Measurements from ENCODE around the gene PLXNA4. TPM values are rescaled to one million over a fixed set of nuclear protein-coding genes. Genes with fewer than 3 reads are reported as not detected.

Gene PLXNA4
- total RNA-seq, 2 donors from 2014 or later: 0.99 to 1.1 TPM

DNA sequence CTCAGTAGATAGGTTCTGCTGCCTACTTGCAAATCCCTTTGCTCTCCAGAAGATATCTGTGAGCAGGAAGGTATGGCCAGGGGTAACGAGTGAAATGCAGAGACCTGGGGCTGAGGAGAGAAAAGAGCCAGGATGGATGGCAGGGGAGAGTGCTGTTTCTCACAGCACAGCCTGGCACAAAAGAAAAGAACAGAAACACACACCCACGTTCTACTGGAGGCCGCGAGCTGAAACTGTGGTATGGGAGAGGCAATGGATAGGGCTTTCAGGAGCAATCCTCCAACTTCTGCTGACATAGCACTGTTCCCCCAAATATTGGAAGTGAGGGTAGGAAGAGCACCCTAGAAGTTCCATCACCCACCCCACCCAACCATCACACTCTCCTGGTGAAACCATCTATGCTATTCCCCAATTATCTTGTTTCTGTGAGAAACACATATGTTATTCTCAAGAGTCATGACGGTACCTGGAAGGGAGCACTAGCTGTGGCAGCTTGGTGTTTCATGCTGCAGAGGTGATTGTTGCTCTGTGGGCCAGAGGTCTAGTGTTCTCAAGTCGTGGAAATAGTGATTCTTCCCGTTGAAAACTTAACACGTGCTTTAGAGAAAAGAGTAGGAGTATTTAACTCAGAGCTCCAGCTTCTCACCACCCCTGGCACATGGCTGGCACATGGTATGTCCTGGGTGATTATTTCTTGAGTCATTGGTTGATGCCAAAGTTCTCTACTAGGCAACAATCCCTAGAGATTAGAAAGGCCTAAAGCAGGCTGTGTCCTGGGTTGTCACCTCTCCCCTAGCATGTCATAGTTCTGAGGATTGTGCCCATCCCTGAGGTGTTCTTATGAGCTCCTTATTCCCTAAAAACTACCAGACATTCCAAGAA, 198.3 kb downstream of the PLXNA4 start:
- Mint-ChIP-seq H3K27me3 (ENCODE audit: low read depth) (peaks cover 10% of the 10 kb centered on the region), H3K4me3 (no peak overlapping the region), H3K4me1 (ENCODE audit: low read depth) (no peaks in the 10 kb centered on the region), H3K27ac (no peak overlapping the region), H3K9me3 (no peaks in the 10 kb centered on the region), H3K36me3 (ENCODE audit: insufficient read depth in 2 of 2) (no peaks in the 10 kb centered on the region)
- ATAC-seq (replicated peaks in 1 of 2) (no peak), DNase-seq (no peak)

DNA sequence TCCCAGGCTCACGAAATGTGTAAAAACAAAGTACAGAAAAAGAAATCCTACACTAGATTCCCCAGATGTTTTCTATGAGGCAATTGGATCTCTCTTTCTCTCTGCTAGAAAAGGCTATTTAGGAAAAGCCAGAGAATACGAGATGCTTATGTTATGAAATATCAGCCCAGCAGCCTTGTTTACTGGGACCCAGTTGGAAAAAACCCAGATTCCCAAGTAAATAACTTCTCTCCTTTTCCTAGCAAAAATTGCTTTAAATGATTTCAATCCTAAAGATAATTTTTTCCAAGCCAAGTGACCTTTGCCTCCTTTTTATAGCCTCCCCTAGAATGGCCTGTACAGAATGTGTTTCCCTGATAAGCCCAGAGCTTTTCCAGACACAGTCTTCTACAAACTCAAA, 199.3 kb downstream of the PLXNA4 start:
- no peaks in the 10 kb centered on the region for H3K9me3 Mint-ChIP-seq
- H3K27me3 Mint-ChIP-seq (ENCODE audit: low read depth): peaks cover 5% of the 10 kb centered on the region

DNA sequence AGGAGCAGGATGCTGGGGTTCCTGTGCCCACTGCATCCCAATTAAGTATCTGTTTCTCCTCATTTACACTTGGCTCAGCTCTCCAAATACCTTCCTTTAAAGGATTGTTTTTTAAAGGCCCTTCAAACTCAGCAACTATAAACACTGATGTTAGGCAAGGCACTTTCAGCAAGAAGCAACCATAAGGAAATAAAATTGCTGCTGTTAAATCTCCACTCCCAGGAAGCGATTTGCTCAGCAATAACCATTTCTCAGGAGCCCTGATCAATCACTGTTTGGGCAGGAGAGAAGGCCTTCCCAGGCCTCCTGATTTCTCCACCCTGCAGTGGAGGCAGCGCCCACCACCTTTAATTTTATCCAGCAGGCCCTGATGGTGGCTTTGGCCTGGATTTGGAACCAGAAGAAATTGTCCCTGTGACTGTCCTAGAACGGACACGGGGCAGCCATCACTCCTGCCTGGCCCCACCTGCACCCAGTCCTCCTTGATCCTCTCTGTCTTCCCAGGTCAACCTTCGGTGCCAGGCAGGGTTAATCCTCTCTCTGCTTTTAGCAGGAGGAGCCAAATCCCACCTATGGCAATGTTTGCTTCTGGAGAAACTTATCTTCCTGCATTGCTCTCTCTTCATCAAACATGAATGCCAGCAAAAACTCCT, 199.8 kb downstream of the PLXNA4 start:
- Mint-ChIP-seq H3K27me3 (ENCODE audit: low read depth) (peaks cover under 1% of the 10 kb centered on the region), H3K36me3 (ENCODE audit: insufficient read depth in 2 of 2) (no peaks in the 10 kb centered on the region), H3K9me3 (no peaks in the 10 kb centered on the region), H3K4me1 (ENCODE audit: low read depth) (no peaks in the 10 kb centered on the region), H3K4me3 (no peak overlapping the region), H3K27ac (no peak overlapping the region)
- no peak for ATAC-seq (replicated peaks in 1 of 2)
- DNase-seq: no peak

More for the DNA sequence above, 199.3 kb downstream of the PLXNA4 start:
- Mint-ChIP-seq H3K27ac (no peak overlapping the region), H3K4me3 (no peak overlapping the region), H3K36me3 (ENCODE audit: insufficient read depth in 2 of 2) (no peaks in the 10 kb centered on the region), H3K4me1 (ENCODE audit: low read depth) (no peaks in the 10 kb centered on the region)
- DNase-seq (no peak), ATAC-seq (replicated peaks in 1 of 2) (no peak)

DNA sequence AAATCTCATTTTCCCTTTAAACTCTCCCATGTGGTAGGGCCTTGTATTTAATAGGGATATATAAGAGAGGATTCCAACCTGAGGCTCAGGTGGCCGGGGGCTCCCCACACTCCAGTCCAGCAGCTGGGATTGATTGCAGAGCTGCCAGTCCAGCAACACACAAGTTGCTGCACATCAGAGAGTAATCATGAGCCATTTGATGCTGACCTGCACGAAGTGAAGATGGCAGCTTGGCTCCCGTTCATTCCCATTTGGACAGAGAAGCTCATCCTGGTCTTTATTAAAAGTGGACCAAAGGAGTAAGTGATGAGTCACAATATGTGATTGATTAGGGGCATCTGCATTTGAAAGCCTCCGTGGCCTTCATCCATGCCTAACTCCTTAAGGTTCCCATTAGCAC, 202.4 kb downstream of the PLXNA4 start:
- no peak for ATAC-seq (replicated peaks in 1 of 2)
- H3K4me1 Mint-ChIP-seq (ENCODE audit: low read depth): peaks cover 2% of the 10 kb centered on the region
- H3K27ac Mint-ChIP-seq: no peak overlapping the region

DNA sequence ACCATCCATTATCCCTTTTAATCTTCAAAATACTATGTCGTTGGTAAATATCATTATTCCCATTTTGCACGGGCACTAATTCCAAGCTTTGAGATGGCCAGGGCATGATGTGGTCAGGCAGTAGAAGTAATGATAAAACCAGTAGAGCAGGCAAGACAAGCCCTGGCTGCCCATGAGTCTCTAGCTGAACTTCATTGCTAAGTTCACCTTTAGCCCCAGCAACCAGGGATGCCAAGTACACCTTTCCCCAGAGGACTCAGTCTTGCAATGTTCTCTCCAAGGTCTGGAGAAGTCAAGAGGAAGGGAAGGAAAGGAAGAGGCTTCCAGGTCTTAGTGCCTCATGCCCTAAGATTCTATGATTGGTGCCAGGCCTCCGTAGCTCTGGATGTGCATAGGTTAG, 203.2 kb downstream of the PLXNA4 start:
- Mint-ChIP-seq H3K4me1 (ENCODE audit: low read depth) (peaks cover 4% of the 10 kb centered on the region), H3K4me3 (no peak overlapping the region)

More for the DNA sequence above, 202.4 kb downstream of the PLXNA4 start:
- DNase-seq: no peak
- Mint-ChIP-seq H3K27me3 (ENCODE audit: low read depth) (peaks cover 5% of the 10 kb centered on the region), H3K4me3 (no peak overlapping the region), H3K36me3 (ENCODE audit: insufficient read depth in 2 of 2) (no peaks in the 10 kb centered on the region), H3K9me3 (no peaks in the 10 kb centered on the region)

DNA sequence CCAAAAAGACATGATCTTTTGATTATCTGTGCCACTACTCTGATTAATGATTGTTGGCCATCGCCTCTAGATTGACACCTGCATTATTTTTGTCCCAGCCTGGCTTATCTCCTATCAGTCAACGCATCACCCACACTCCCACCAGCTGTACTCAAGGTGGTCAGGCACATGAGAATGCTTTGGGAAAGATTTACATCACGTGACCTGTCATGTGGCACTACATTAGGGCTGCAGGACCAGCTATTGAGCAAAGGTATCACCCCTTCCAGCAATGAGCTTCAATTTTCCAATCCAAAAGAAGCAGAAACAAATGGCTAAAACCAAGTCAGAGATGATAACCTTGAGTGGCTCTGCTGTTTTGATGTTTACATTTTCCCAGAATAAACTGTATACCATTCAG, 204.3 kb downstream of the PLXNA4 start:
- no peak for DNase-seq
- H3K36me3 Mint-ChIP-seq (ENCODE audit: insufficient read depth in 2 of 2): no peaks in the 10 kb centered on the region
- no peak overlapping the region for H3K27ac Mint-ChIP-seq
- H3K9me3 Mint-ChIP-seq: no peaks in the 10 kb centered on the region
- H3K4me3 Mint-ChIP-seq: no peak overlapping the region
- peaks cover 16% of the 10 kb centered on the region for H3K27me3 Mint-ChIP-seq (ENCODE audit: low read depth)
- H3K4me1 Mint-ChIP-seq (ENCODE audit: low read depth): peaks cover 4% of the 10 kb centered on the region
- no peak for ATAC-seq (replicated peaks in 1 of 2)

More for the DNA sequence above, 203.2 kb downstream of the PLXNA4 start:
- DNase-seq: no peak
- no peaks in the 10 kb centered on the region for H3K9me3 Mint-ChIP-seq
- H3K36me3 Mint-ChIP-seq (ENCODE audit: insufficient read depth in 2 of 2): no peaks in the 10 kb centered on the region
- H3K27ac Mint-ChIP-seq: no peak overlapping the region
- H3K27me3 Mint-ChIP-seq (ENCODE audit: low read depth): peaks cover 6% of the 10 kb centered on the region
- ATAC-seq (replicated peaks in 1 of 2): no peak

DNA sequence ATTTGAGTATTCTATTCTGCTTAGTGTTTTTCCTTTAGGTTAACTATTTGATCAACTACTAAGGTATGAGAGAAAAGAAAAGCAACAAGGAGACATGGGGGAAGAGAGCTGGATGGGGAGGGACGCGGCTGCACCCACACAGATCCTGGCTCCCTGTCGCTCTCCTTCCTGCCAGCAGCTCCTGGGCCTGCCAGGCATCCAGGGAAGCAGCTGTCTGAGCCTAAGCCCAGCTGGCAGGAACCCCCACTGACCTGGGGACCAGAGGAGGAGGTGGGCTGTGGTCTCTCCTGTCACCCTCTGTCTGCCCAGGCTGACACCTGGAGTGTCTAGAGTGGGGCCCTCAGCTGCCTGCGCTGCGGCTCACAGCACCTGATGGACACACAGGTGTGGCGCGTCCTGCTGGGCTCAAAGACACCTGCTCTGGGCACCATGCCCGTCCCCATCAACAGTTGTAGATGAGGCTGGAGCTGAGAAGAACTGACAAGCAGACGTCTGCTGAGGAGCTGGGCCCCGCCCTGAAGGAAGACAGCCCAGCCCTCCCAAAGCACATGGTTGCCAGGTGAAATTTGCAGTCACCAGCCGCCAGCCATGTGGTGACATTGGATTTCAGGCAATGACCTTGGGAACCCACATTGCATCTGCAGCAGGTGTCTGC, 207.9 kb downstream of the PLXNA4 start:
- H3K9me3 Mint-ChIP-seq: no peaks in the 10 kb centered on the region
- peaks cover 32% of the 10 kb centered on the region for H3K27me3 Mint-ChIP-seq (ENCODE audit: low read depth)
- no peak for ATAC-seq (replicated peaks in 1 of 2)
- H3K27ac Mint-ChIP-seq: no peak overlapping the region
- no peaks in the 10 kb centered on the region for H3K36me3 Mint-ChIP-seq (ENCODE audit: insufficient read depth in 2 of 2)
- no peak for DNase-seq
- H3K4me3 Mint-ChIP-seq: no peak overlapping the region
- H3K4me1 Mint-ChIP-seq (ENCODE audit: low read depth): peaks cover 4% of the 10 kb centered on the region

DNA sequence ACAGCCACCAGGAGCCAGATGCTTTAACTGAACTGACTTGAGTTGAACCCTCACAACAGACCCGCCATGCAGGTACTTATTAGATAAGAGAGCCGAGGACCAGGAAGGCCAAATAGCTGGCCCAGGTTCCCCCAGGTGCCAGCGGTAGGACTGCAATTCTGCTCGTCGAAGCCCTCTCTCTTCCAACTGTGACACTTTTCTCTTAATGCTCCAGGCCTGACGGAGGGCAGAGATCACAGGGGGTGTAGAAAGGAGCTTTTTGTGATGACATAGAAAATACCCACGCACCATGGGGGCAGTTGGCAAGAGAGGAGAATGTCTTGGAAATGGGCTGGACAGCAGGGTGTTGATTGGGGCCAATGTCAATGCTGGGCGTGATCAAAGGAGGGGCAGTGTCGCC, 208.5 kb downstream of the PLXNA4 start:
- Mint-ChIP-seq H3K27me3 (ENCODE audit: low read depth) (peaks cover 32% of the 10 kb centered on the region), H3K4me1 (ENCODE audit: low read depth) (peaks cover 4% of the 10 kb centered on the region), H3K4me3 (no peak overlapping the region), H3K27ac (no peak overlapping the region), H3K9me3 (peaks cover 2% of the 10 kb centered on the region in 2 donors), H3K36me3 (ENCODE audit: insufficient read depth in 2 of 2) (no peaks in the 10 kb centered on the region)
- DNase-seq: no peak
- ATAC-seq (replicated peaks in 1 of 2): no peak

DNA sequence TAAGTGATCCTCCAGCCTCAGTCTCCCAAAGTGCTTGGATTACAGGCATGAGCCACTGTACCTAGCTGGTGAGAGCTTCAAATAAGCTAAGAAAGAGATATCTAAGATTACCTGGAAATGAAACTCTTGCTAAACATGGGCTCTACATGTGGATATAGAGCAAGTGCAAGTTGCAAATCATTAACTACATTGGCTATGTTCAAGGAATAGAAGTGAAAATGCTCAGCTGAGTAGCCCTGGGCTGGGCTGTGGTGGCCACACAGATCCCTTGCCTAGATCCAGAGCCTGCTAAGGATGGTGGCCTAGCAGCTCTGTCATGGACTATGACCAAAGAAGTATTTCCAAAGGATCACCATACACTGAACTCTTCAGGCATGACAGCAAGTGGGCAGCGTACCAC, 209.3 kb downstream of the PLXNA4 start:
- ATAC-seq (replicated peaks in 1 of 2): no peak
- H3K36me3 Mint-ChIP-seq (ENCODE audit: insufficient read depth in 2 of 2): no peaks in the 10 kb centered on the region
- H3K9me3 Mint-ChIP-seq: peaks cover 2% of the 10 kb centered on the region in 2 donors
- peaks cover 4% of the 10 kb centered on the region for H3K4me1 Mint-ChIP-seq (ENCODE audit: low read depth)
- no peak overlapping the region for H3K27ac Mint-ChIP-seq
- H3K27me3 Mint-ChIP-seq (ENCODE audit: low read depth): peaks cover 32% of the 10 kb centered on the region
- DNase-seq: no peak
- no peak overlapping the region for H3K4me3 Mint-ChIP-seq

DNA sequence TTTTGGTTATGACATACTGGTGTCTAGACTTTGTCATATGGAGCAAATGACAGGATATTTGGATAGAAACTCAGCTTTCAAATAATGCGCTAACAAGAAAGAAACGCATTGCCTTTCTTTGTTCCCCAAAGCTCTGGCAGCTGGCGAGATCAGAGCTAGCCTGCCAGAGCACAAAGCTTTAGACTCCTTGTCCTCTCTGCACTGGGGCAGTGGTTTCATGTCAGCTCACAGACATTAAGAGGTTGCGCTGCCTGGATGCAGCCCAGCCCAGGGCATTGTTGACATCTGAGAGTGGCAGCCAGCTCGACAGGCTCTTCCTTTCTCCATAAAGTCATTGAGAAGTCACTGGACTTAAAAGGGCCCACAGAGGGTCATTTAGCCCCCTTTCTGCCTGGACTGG, 212.0 kb downstream of the PLXNA4 start:
- Mint-ChIP-seq H3K27me3 (ENCODE audit: low read depth) (peaks cover 31% of the 10 kb centered on the region), H3K4me1 (ENCODE audit: low read depth) (peaks cover 4% of the 10 kb centered on the region), H3K36me3 (ENCODE audit: insufficient read depth in 2 of 2) (no peaks in the 10 kb centered on the region), H3K4me3 (no peak overlapping the region), H3K9me3 (peaks cover 2% of the 10 kb centered on the region in 2 donors), H3K27ac (no peak overlapping the region)
- no peak for DNase-seq
- ATAC-seq (replicated peaks in 1 of 2): no peak

DNA sequence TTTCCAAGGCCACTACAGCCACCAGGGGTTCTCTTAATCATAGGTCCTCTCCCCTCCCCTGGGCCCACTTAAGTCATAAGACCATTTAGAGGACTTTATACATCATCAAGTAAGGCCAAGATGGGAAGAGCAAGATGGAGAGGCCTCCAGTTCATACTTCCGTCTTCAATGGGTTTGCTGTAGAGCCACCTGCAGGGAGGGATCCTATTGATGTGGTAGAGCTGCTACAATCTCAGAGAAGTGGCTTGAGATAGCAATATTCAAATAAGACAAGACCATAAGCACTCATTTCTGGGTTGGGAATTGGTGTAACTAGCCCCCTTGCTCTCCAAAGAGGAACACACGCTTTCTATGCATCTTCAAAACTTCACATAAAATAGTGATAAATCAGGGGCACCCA, 214.2 kb downstream of the PLXNA4 start:
- Mint-ChIP-seq H3K4me3 (no peak overlapping the region), H3K27me3 (ENCODE audit: low read depth) (peaks cover 17% of the 10 kb centered on the region), H3K27ac (no peak overlapping the region), H3K36me3 (ENCODE audit: insufficient read depth in 2 of 2) (no peaks in the 10 kb centered on the region), H3K4me1 (ENCODE audit: low read depth) (no peaks in the 10 kb centered on the region), H3K9me3 (peaks cover 2% of the 10 kb centered on the region in 2 donors)
- DNase-seq (no peak), ATAC-seq (replicated peaks in 1 of 2) (no peak)

DNA sequence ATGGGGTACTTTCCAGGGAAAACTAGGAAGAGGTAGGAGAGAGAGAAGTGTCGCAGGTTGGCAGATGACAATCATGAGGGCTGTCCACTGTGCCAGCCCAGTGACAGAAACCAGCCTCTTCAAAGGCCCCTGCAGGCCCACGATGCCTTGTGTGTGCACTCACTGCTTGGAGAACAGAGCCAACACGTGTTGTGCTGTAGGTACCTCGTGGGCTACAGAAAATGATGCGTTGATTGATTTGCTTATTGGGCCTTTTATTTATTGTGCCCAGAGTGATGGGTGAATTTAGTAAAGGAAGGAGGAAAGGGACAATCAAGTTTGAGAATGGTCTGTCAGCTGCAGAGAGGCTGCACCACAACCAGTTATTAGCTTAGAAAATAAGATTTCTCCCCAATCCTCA, 215.1 kb downstream of the PLXNA4 start:
- Mint-ChIP-seq H3K9me3 (peaks cover 2% of the 10 kb centered on the region in 2 donors), H3K27ac (no peak overlapping the region), H3K4me3 (no peak overlapping the region), H3K27me3 (ENCODE audit: low read depth) (peaks cover 15% of the 10 kb centered on the region), H3K36me3 (ENCODE audit: insufficient read depth in 2 of 2) (no peaks in the 10 kb centered on the region), H3K4me1 (ENCODE audit: low read depth) (no peaks in the 10 kb centered on the region)
- DNase-seq (no peak), ATAC-seq (replicated peaks in 1 of 2) (no peak)

DNA sequence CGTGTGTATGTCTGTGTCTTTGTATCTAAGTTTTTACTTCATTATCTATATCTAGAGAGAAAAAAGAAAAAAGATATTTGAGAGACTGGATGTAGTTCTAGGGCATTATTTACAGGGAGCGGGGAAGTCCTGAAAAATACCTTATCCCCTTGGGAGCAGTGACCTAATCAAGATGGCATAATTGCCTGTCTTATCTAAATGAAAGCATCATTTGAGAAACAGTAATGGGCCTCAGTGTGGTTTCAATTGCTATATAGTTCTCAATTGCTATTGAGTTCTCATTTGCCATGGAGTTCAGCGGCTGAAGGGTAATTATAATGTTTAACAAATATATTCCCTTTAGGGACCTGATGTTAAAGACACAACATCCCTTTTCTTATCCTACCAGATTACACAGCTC, 216.5 kb downstream of the PLXNA4 start:
- Mint-ChIP-seq H3K27ac (no peak overlapping the region), H3K27me3 (ENCODE audit: low read depth) (peaks cover 12% of the 10 kb centered on the region), H3K9me3 (peaks cover 2% of the 10 kb centered on the region in 2 donors), H3K4me1 (ENCODE audit: low read depth) (no peaks in the 10 kb centered on the region), H3K4me3 (no peak overlapping the region), H3K36me3 (ENCODE audit: insufficient read depth in 2 of 2) (no peaks in the 10 kb centered on the region)
- no peak for ATAC-seq (replicated peaks in 1 of 2)
- DNase-seq: no peak
